Activated CD4-positive, alpha-beta memory T cell treated with anti-CD3 and anti-CD28 coated beads for 36 hours (primary cell): Measurements from ENCODE around the gene SSBP4. TPM values are rescaled to one million over a fixed set of nuclear protein-coding genes. Genes with fewer than 3 reads are reported as not detected.

Experiments
- CTCF ChIA-PET: fragments of 350-600 bp; sonication (Branson Sonifier 250); formaldehyde crosslinking; loops from one replicate; lab custom pipeline; 2021; ENCODE audit warnings: antibody characterized with exemption, inconsistent platforms; lab: Charles Lee
- POLR2A ChIA-PET: fragments of 350-600 bp; sonication (Branson Sonifier 250); formaldehyde crosslinking; loops from one replicate; lab custom pipeline; 2021; ENCODE audit warnings: antibody characterized with exemption; lab: Charles Lee
- DNase-seq: peaks from one replicate; pipeline ENCODE4 v3.0.0-alpha.2; 2020
- H3K27ac Mint-ChIP-seq: one replicate; pipeline ENCODE4 v1.8.0; 2021; ENCODE audit warnings: mixed read lengths
- H3K27me3 Mint-ChIP-seq: one replicate; pipeline ENCODE4 v1.8.0; 2021; ENCODE audit warnings: mixed read lengths
- H3K36me3 Mint-ChIP-seq: one replicate; pipeline ENCODE4 v1.8.0; 2021; ENCODE audit warnings: mixed read lengths
- H3K4me1 Mint-ChIP-seq: one replicate; pipeline ENCODE4 v1.8.0; 2021; ENCODE audit warnings: low read depth, mixed read lengths
- H3K4me3 Mint-ChIP-seq: one replicate; pipeline ENCODE4 v1.8.0; 2021; ENCODE audit warnings: mild to moderate bottlenecking, mixed read lengths
- H3K9me3 Mint-ChIP-seq: one replicate; pipeline ENCODE4 v1.8.0; 2021; ENCODE audit warnings: mixed read lengths
- intact Hi-C: fragments of 100-400 bp; cut with micrococcal nuclease; formaldehyde crosslinking; loops from one replicate; pipeline ENCODE4 v1.15.1; 2023
- microRNA-seq: library from miRNA; unstranded; fragments of <30 nt; microRNA quantifications from one replicate; pipeline ENCODE4 v1.2.0, GENCODE V29; 2022; ENCODE audit warnings: borderline number of aligned reads, borderline microRNAs expressed, borderline replicate concordance
- total RNA-seq, 2 experiments: library from RNA; stranded (reverse); gene quantifications; one replicate each; pipeline ENCODE4 v1.2.3, GENCODE V29; 2021

The SSBP4 gene
- total RNA-seq, 2 experiments from 2014 or later: 97.9 to 102 TPM

DNA sequence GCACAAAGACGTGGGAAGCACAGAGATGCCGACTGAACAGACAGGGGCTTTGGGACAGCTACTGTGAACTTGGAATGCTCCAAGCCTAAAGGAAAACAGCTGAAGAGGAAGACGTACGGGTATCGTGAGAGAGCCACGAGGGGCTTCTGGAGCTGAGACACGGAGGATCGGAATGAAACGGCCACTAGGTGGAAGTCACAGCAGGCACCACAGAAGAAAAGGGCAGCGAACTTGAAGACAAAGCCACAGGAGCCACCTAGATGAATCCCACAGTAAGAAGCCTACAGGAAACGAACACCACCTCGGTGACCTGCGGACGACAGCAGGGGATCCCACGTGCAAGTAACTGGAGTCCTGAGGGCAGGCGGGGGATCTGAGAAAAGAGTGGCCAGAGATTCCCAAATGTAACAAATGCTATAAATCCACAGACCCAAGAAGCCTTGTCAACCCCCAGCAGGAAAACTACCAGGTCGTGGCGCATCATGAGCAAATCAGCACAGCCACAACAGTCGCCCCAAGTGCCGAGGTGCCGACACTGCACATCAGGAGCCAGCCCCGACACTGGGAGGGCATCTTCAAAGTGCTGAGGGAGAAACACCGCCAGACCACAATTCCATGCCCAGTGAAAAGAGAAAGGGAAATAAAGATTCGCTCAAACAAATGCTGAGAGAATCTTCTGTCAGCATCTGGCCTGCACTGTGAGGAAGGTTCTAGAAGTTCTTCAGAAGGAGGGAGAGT, 58.0 kb downstream of the SSBP4 start:
- POLR2A ChIA-PET: interaction anchor here (1.5 kb wide), 1 partner anchor 19 kb away, joined by 7 read pairs; no protein-coding TSS in a partner anchor

DNA sequence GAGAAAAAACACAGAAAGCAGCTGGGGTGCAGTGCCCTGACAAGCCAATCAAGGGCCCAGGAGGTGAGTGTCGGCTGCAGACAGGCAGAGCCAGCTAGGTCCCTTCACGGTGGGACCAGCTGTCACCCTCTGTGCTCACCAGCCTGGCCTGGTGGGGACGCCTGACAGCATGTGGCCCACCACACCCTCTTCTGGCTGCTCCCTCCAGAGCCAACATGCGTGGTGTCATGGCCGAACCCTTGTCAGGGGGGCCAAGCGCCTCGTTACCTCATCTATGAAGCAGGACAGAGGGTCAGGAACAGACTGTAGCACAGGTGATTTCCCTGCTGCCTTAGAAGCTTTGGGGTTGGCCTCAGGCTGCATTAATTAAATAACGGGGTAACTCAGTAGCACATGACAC, 58.8 kb downstream of the SSBP4 start:
- DNase-seq: no peak
- ChIA-PET CTCF (interaction anchor here (0.5 to 2.2 kb wide), 7 partner anchors 9 to 111 kb away, joined by 3 to 10 read pairs (median 5); partner anchors contain the start of genes KXD1 and REX1BD), POLR2A (interaction anchor here (1.2 to 1.9 kb wide), 4 partner anchors 19 to 354 kb away, joined by 3 to 7 read pairs (median 4); partner anchors contain the start of gene UPF1)
- no peaks in the 10 kb centered on the region for H3K27me3 Mint-ChIP-seq
- H3K4me3 Mint-ChIP-seq: no peak overlapping the region
- peak overlapping the region; percentile 96 for H3K27ac Mint-ChIP-seq
- no peaks in the 10 kb centered on the region for H3K36me3 Mint-ChIP-seq
- H3K4me1 Mint-ChIP-seq: peaks cover 91% of the 10 kb centered on the region
- no peaks in the 10 kb centered on the region for H3K9me3 Mint-ChIP-seq
- intact Hi-C loops: loop anchor here (2.0 to 10.0 kb wide), 3 partner anchors 45 to 367 kb away; partner anchors contain the start of gene ELL

More for the DNA sequence above, 58.0 kb downstream of the SSBP4 start:
- intact Hi-C loops: loop anchor here (10.0 kb wide), 1 partner anchor 368 kb away; no protein-coding TSS in a partner anchor
- Mint-ChIP-seq H3K4me3 (no peak overlapping the region), H3K27me3 (no peaks in the 10 kb centered on the region), H3K27ac (peak overlapping the region; percentile 96), H3K9me3 (no peaks in the 10 kb centered on the region), H3K36me3 (no peaks in the 10 kb centered on the region), H3K4me1 (peaks cover 84% of the 10 kb centered on the region)
- no peak for DNase-seq
- CTCF ChIA-PET: interaction anchor here (1.0 to 2.2 kb wide), 2 partner anchors 19 to 43 kb away, joined by 3 to 8 read pairs; no protein-coding TSS in a partner anchor

GRCh38 chr19:18478545-18479311, 59.5 kb downstream of the SSBP4 start:
- Mint-ChIP-seq H3K4me1 (peaks cover 93% of the 10 kb centered on the region), H3K27ac (peak overlapping the region; percentile 96), H3K27me3 (no peaks in the 10 kb centered on the region), H3K4me3 (peak overlapping the region; percentile 54), H3K9me3 (no peaks in the 10 kb centered on the region), H3K36me3 (no peaks in the 10 kb centered on the region)
- CTCF ChIA-PET: interaction anchor here (0.5 to 2.2 kb wide), 9 partner anchors 10 to 115 kb away, joined by 3 to 10 read pairs (median 5); partner anchors contain the start of genes KXD1 and REX1BD
- DNase-seq: peak; percentile 92
- POLR2A ChIA-PET: interaction anchor here (1.2 to 1.9 kb wide), 4 partner anchors 18 to 353 kb away, joined by 3 to 7 read pairs (median 4); partner anchors contain the start of gene UPF1
- intact Hi-C loops: loop anchor here (1.0 to 10.0 kb wide), 4 partner anchors 18 to 366 kb away; partner anchors contain the start of gene ELL

GRCh38 chr19:18480006-18480691, 61.0 kb downstream of the SSBP4 start:
- POLR2A ChIA-PET: interaction anchor here (1.7 kb wide), 1 partner anchor 40 kb away, joined by 7 read pairs; no protein-coding TSS in a partner anchor
- Mint-ChIP-seq H3K27ac (peak overlapping the region; percentile 96), H3K27me3 (no peaks in the 10 kb centered on the region), H3K9me3 (no peaks in the 10 kb centered on the region), H3K4me1 (peaks cover 91% of the 10 kb centered on the region), H3K4me3 (no peak overlapping the region), H3K36me3 (no peaks in the 10 kb centered on the region)
- intact Hi-C loops: no loop called here
- no peak for DNase-seq
- CTCF ChIA-PET: interaction anchor here (1.0 to 2.7 kb wide), 6 partner anchors 10 to 109 kb away, joined by 3 to 8 read pairs (median 4); partner anchors contain the start of genes REX1BD and UBA52

DNA sequence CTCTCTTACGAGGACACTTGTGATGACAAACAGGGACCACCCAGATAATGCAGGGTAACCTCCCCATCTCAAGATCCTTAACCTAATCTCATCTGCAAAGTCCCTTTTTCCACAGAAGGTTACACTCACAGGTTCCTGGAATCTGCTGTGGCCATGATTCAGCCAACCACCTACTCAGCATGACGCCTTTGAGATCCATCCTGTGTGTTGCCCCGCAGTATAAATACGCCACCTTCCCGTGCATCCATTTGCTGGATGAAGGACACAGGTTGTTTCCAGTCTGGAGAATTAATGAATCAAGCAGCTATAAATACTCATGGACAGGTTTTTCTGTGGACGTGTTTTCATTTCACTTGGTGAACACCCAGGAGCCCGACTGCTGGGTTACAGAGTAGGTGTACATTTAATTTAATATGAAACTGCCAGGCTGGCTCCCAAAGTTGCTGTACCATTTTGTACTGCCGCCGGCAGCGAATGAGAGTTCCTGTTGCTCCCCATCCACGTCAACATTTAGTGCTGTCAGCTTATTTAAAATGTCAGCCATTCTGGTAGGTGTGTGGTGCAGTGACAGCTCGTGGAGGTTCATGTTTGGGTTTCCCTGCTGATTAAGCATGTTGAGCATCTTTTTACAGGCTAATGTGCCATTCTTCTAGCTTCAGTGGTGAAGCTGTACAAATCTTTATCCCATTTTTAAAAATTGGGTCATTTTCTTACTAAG, 62.5 kb downstream of the SSBP4 start:
- H3K27me3 Mint-ChIP-seq: no peaks in the 10 kb centered on the region
- no peaks in the 10 kb centered on the region for H3K9me3 Mint-ChIP-seq
- H3K4me3 Mint-ChIP-seq: peak overlapping the region; percentile 38
- intact Hi-C loops: no loop called here
- peak; percentile 74 for DNase-seq
- peak overlapping the region; percentile 88 for H3K27ac Mint-ChIP-seq
- ChIA-PET POLR2A (interaction anchor here (1.2 to 1.7 kb wide), 4 partner anchors 9 to 40 kb away, joined by 3 to 7 read pairs (median 5); partner anchors contain the start of gene ELL), CTCF (interaction anchor here (0.7 to 2.7 kb wide), 13 partner anchors 11 to 107 kb away, joined by 3 to 12 read pairs (median 5); partner anchors contain the start of gene REX1BD)
- H3K36me3 Mint-ChIP-seq: no peaks in the 10 kb centered on the region
- peaks cover 90% of the 10 kb centered on the region for H3K4me1 Mint-ChIP-seq

GRCh38 chr19:18483119-18483890, 64.1 kb downstream of the SSBP4 start:
- Mint-ChIP-seq H3K36me3 (no peaks in the 10 kb centered on the region), H3K4me1 (peaks cover 90% of the 10 kb centered on the region), H3K27me3 (no peaks in the 10 kb centered on the region), H3K27ac (peak overlapping the region; percentile 64), H3K9me3 (no peaks in the 10 kb centered on the region), H3K4me3 (no peak overlapping the region)
- ChIA-PET POLR2A (interaction anchor here (1.0 kb wide), 1 partner anchor 75 kb away, joined by 3 read pairs; no protein-coding TSS in a partner anchor), CTCF (interaction anchor here (0.8 to 2.1 kb wide), 6 partner anchors 12 to 364 kb away, joined by 3 to 12 read pairs (median 6); no protein-coding TSS in a partner anchor)
- intact Hi-C loops: no loop called here
- no peak for DNase-seq

Small RNA genes within 50 kb of the gene (microRNA-seq; reads per million reads assigned to microRNA genes)
- gene MIR3189: not detected

Other genes starting within 250 kb of the SSBP4 start
- gene IFI30, start 245.6 kb upstream of the SSBP4 start, total RNA-seq: 10 to 100 TPM; 23.7 to 26.9 TPM
- 1 to 10 TPM; 6.4 to 7.3 TPM for gene MPV17L2, start 226.2 kb upstream of the SSBP4 start, total RNA-seq
- 1 to 10 TPM; 3.9 to 4.3 TPM for gene RAB3A, start 215.4 kb upstream of the SSBP4 start, total RNA-seq
- not detected for gene PDE4C, start 193.0 kb upstream of the SSBP4 start, total RNA-seq
- under 1 TPM; 0.36 to 0.39 TPM for gene IQCN, start 144.9 kb upstream of the SSBP4 start, total RNA-seq
- 100 to 1,000 TPM; 232 to 236 TPM for gene JUND, start 137.8 kb upstream of the SSBP4 start, total RNA-seq
- gene LSM4, start 96.3 kb upstream of the SSBP4 start, total RNA-seq: 100 to 1,000 TPM; 356 to 361 TPM
- 10 to 100 TPM; 29.0 to 30.8 TPM for gene PGPEP1, start 78.8 kb upstream of the SSBP4 start, total RNA-seq
- gene GDF15, start 33.2 kb upstream of the SSBP4 start, total RNA-seq: not detected
- not detected for gene LRRC25, start 21.8 kb upstream of the SSBP4 start, total RNA-seq
- 10 to 100 TPM; 19.3 to 20.0 TPM for gene ISYNA1, start 18.7 kb downstream of the SSBP4 start, total RNA-seq
- gene ELL, start 102.7 kb downstream of the SSBP4 start, total RNA-seq: 10 to 100 TPM; 24.7 to 29.7 TPM
- gene FKBP8, start 124.2 kb downstream of the SSBP4 start, total RNA-seq: 100 to 1,000 TPM; 232 to 236 TPM
- 100 to 1,000 TPM; 112 to 114 TPM for gene KXD1, start 138.5 kb downstream of the SSBP4 start, total RNA-seq
- gene UBA52, start 152.5 kb downstream of the SSBP4 start, total RNA-seq: 1,000 to 10,000 TPM; 1,569 to 1,601 TPM
- gene REX1BD, start 169.4 kb downstream of the SSBP4 start, total RNA-seq: 10 to 100 TPM; 97.6 to 99.3 TPM
- gene CRLF1, start 187.4 kb downstream of the SSBP4 start, total RNA-seq: not detected
- gene TMEM59L, start 193.5 kb downstream of the SSBP4 start, total RNA-seq: under 1 TPM; 0.24 to 0.40 TPM
- 10 to 100 TPM; 10.7 to 11.0 TPM for gene KLHL26, start 217.6 kb downstream of the SSBP4 start, total RNA-seq